CD14-positive monocyte (primary cell): Measurements from ENCODE around the gene ATP6V0A1. TPM values are rescaled to one million over a fixed set of nuclear protein-coding genes. Genes with fewer than 3 reads are reported as not detected.

Experiments used
- DNase-seq, 3 donors: peaks; one replicate each; pipeline ENCODE4 v3.0.0-alpha.2; 2011 to 2022
- H2AFZ ChIP-seq: 2 replicates; pipeline ENCODE4 v1.6.0; 2012; ENCODE audit warnings: mild to moderate bottlenecking, low read depth, low read length, inconsistent platforms; ENCODE audit not compliant: insufficient read depth, poor library complexity, severe bottlenecking
- H3K27ac ChIP-seq, 2 donors: 1 replicate in 1 of 2; 2 replicates in 1 of 2; pipeline ENCODE4 v1.5.1; 2012 to 2013; ENCODE audit warnings: low read length in 2 of 2, control low read depth in 1 of 2, inconsistent platforms in 1 of 2, low read depth in 1 of 2, mild to moderate bottlenecking in 1 of 2
- H3K27me3 ChIP-seq, 2 donors: one replicate each; pipeline versions ENCODE4 v1.6.0 to v1.6.1; 2011 to 2013; ENCODE audit warnings: low read length in 2 of 2; ENCODE audit not compliant: control insufficient read depth in 2 of 2, insufficient read depth in 2 of 2
- H3K36me3 ChIP-seq, 2 donors: replicated peaks in 1 of 2; 1 replicate in 1 of 2; 2 replicates in 1 of 2; pipeline versions ENCODE4 v1.5.1 to v1.6.1; 2012 to 2013; ENCODE audit warnings: low read length in 2 of 2, control low read depth in 1 of 2, inconsistent platforms in 1 of 2, mild to moderate bottlenecking in 1 of 2; ENCODE audit not compliant: insufficient read depth in 2 of 2, control insufficient read depth in 1 of 2
- H3K4me1 ChIP-seq, 2 donors: 1 replicate in 1 of 2; 2 replicates in 1 of 2; pipeline versions ENCODE4 v1.5.1 to v1.6.1; 2012 to 2013; ENCODE audit warnings: low read length in 2 of 2, control low read depth in 1 of 2, inconsistent platforms in 1 of 2, mild to moderate bottlenecking in 1 of 2, moderate library complexity in 1 of 2; ENCODE audit not compliant: insufficient read depth in 2 of 2, control insufficient read depth in 1 of 2
- H3K4me2 ChIP-seq: replicated peaks from 2 replicates; pipeline ENCODE3; 2012; ENCODE audit warnings: low read length, moderate library complexity, mild to moderate bottlenecking; ENCODE audit not compliant: poor library complexity, severe bottlenecking; ENCODE audit errors: extremely low read depth
- H3K4me3 ChIP-seq, 3 experiments: fragments of 200-600 bp in 1 of 3; sonication (generic) in 1 of 3; replicated peaks in 1 of 3; 1 replicate in 2 of 3; 2 replicates in 1 of 3; pipeline ENCODE4 v1.5.1; 2011 to 2013; ENCODE audit warnings: low read length in 3 of 3, mild to moderate bottlenecking in 3 of 3, control low read depth in 2 of 3, low read depth in 2 of 3, inconsistent platforms in 1 of 3, moderate library complexity in 1 of 3
- H3K79me2 ChIP-seq: 2 replicates; pipeline ENCODE4 v1.6.0; 2012; ENCODE audit warnings: mild to moderate bottlenecking, control low read depth, inconsistent platforms, low read length, moderate library complexity; ENCODE audit not compliant: insufficient read depth
- H3K9ac ChIP-seq: 2 replicates; pipeline ENCODE4 v1.6.0; 2017; ENCODE audit warnings: low read length, mild to moderate bottlenecking; ENCODE audit not compliant: insufficient read depth, poor library complexity, severe bottlenecking
- H3K9me3 ChIP-seq, 2 donors: replicated peaks in 1 of 2; 1 replicate in 1 of 2; 2 replicates in 1 of 2; pipeline versions ENCODE4 v1.5.1 to v1.6.1; 2012 to 2013; ENCODE audit warnings: low read length in 2 of 2, control low read depth in 1 of 2; ENCODE audit not compliant: control insufficient read depth in 1 of 2, insufficient read depth in 1 of 2
- H4K20me1 ChIP-seq: 2 replicates; pipeline ENCODE4 v1.6.0; 2012; ENCODE audit warnings: mild to moderate bottlenecking, low read length, control low read depth, moderate library complexity; ENCODE audit not compliant: insufficient read depth
- H3K27ac Mint-ChIP-seq, 7 donors: one replicate each; pipeline ENCODE4 v1.8.0; 2020; ENCODE audit warnings: mild to moderate bottlenecking in 7 of 7, mixed read lengths in 7 of 7, moderate library complexity in 6 of 7, inconsistent platforms in 2 of 7
- H3K27me3 Mint-ChIP-seq, 3 donors: one replicate each; pipeline ENCODE4 v1.8.0; 2021 to 2022; ENCODE audit warnings: low read depth in 3 of 3, mild to moderate bottlenecking in 3 of 3, mixed read lengths in 3 of 3, moderate library complexity in 3 of 3, inconsistent platforms in 1 of 3
- H3K36me3 Mint-ChIP-seq, 2 donors: one replicate each; pipeline ENCODE4 v1.8.0; 2020; ENCODE audit warnings: mixed read lengths in 2 of 2, inconsistent platforms in 1 of 2, mild to moderate bottlenecking in 1 of 2
- H3K4me1 Mint-ChIP-seq: one replicate; pipeline ENCODE4 v1.8.0; 2020; ENCODE audit warnings: mild to moderate bottlenecking, mixed read lengths
- H3K4me3 Mint-ChIP-seq, 2 donors: one replicate each; pipeline ENCODE4 v1.8.0; 2020; ENCODE audit warnings: mild to moderate bottlenecking in 2 of 2, mixed read lengths in 2 of 2, moderate library complexity in 1 of 2
- H3K9me3 Mint-ChIP-seq, 7 donors: one replicate each; pipeline ENCODE4 v1.8.0; 2020 to 2022; ENCODE audit warnings: mixed read lengths in 7 of 7, mild to moderate bottlenecking in 6 of 7, moderate library complexity in 6 of 7, inconsistent platforms in 2 of 7
- WGBS: methylation state at CpG from one replicate; pipeline ENCODE4 v1.1.5; 2013; ENCODE audit warnings: missing lambda C conversion rate; ENCODE audit not compliant: insufficient coverage; 5-methylcytosine and 5-hydroxymethylcytosine counted together
- intact Hi-C, 2 donors: fragments of 100-400 bp; cut with micrococcal nuclease; formaldehyde crosslinking; loops; one replicate each; pipeline versions ENCODE4 v1.15.0 to v1.15.1; 2023
- polyA plus RNA-seq, 3 donors: library from polyadenylated mRNA; depleted of rRNA in 1 of 3; unstranded in 2 of 3; stranded (reverse) in 1 of 3; fragments of 300-500 nt in 2 of 3; fragments of >200 nt in 1 of 3; fragmentation: Illumina TruSeq in 2 of 3; gene quantifications; 1 replicate in 2 of 3; 2 replicates in 1 of 3; pipeline ENCODE4 v1.2.3, GENCODE V29; 2012 to 2021
- TF ChIP-seq, protein P1 (sequence below): fragments of 200-600 bp; IDR thresholded peaks from one replicate; pipeline ENCODE4 v1.8.0; 2022; ENCODE audit warnings: antibody characterized with exemption, mild to moderate bottlenecking

Gene ATP6V0A1
- polyA plus RNA-seq, 3 donors = 36.1 to 126 (median 55.1) TPM

DNA sequence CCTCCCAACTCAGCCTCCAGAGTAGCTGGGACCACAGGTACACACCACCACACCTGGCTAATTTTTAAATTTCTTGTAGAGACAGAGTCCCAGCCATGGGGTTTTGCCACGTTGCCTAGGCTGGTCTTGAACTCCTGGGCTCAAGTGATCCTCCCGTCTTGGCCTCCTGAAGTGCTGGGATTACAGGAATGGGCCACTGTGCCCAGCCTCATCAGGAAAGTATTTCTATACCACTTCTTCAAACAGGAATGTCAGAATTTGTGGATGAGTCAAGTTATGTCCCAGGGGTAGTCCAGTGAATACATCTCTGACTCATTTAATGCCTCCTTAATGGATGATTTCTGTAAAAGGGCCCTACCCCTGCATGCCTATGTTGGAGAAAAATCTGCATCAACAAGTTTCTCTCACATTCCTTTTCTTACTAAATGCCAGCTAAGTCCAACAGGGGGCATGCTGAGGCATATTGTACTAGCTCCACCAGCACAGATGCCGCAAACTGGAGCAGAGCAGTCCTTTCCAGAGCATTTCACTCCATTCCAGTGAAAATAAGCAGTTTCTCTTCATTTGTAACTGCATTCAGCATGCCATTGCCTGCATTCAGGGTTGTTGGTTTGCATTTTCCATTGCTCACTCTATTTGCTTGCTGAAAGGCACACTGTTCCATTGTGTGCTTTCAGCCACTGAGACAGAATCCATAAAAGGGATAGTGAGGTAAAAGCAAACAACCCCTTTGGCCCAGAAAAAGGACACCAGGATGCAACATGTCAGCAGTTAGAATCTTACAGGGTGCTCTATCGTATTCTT is 30.3 kb upstream of the ATP6V0A1 start:
- Mint-ChIP-seq H3K4me3 (no peak overlapping the region), H3K9me3 (peaks cover 0 to 7% (median 0%) of the 10 kb centered on the region in 7 donors), H3K27me3 (peaks cover 30 to 52% (median 33%) of the 10 kb centered on the region in 3 donors), H3K27ac (no peak overlapping the region), H3K4me1 (peaks cover 8% of the 10 kb centered on the region), H3K36me3 (peaks cover 0 to under 1% of the 10 kb centered on the region in 2 donors)
- TF ChIP-seq, protein P1, sequence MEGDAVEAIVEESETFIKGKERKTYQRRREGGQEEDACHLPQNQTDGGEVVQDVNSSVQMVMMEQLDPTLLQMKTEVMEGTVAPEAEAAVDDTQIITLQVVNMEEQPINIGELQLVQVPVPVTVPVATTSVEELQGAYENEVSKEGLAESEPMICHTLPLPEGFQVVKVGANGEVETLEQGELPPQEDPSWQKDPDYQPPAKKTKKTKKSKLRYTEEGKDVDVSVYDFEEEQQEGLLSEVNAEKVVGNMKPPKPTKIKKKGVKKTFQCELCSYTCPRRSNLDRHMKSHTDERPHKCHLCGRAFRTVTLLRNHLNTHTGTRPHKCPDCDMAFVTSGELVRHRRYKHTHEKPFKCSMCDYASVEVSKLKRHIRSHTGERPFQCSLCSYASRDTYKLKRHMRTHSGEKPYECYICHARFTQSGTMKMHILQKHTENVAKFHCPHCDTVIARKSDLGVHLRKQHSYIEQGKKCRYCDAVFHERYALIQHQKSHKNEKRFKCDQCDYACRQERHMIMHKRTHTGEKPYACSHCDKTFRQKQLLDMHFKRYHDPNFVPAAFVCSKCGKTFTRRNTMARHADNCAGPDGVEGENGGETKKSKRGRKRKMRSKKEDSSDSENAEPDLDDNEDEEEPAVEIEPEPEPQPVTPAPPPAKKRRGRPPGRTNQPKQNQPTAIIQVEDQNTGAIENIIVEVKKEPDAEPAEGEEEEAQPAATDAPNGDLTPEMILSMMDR = peak; percentile 78
- Histone ChIP-seq H3K36me3 (no peaks in the 10 kb centered on the region), H2AFZ (no peak overlapping the region), H3K4me3 (no peak overlapping the region), H3K27ac (no peak overlapping the region), H3K79me2 (no peaks in the 10 kb centered on the region), H3K27me3 (peaks cover 7 to 22% of the 10 kb centered on the region in 2 donors), H3K4me1 (peaks cover 5 to 10% of the 10 kb centered on the region in 2 donors), H4K20me1 (no peaks in the 10 kb centered on the region), H3K4me2 (no peak overlapping the region), H3K9me3 (no peaks in the 10 kb centered on the region), H3K9ac (no peak overlapping the region)
- peak; percentile 34 to 52 (median 46) for DNase-seq
- intact Hi-C loops = loop anchor here (5.0 to 10.0 kb wide), 3 partner anchors 34 to 89 kb away; no protein-coding TSS in a partner anchor
- WGBS = 20% methylated on average over 1 of the region's 4 CpGs

DNA sequence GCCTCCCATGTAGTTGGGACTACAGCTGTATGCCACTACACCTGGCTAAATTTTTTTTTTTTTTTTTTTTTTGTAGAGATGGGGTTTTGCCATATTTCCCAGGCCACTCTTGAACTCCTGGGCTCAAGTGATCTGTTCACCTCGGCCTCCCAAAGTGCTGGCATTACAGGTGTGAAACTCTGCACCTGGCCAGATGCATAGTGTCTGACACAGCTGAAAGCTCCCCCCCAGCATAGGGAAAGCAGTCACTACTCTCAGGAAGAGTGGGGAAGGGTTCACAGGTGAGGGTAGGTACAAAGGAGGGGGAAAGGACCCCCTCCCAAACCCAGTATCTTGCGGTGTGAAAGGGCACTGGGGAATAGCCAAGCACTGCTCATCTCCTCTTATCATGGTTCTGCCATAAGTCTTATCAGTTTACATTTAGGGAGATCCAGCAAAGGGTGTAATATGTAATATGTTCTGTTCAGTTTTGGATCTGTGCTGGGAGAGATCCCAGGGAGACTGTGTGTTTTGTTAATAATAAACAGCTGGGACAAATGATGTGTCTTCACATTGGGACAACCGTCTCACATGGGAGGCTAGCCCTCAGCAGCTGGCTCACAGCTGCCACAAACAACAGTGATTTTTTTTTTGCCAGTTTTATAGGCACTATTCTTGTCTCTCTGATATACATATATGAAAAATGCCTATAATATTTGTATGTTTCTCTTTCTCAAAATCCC is 28.8 kb upstream of the ATP6V0A1 start:
- Histone ChIP-seq H3K27me3 (peaks cover 0 to 6% of the 10 kb centered on the region in 2 donors), H3K27ac (no peak overlapping the region), H3K4me2 (no peak overlapping the region), H3K9me3 (no peaks in the 10 kb centered on the region), H2AFZ (no peak overlapping the region), H3K9ac (no peak overlapping the region), H3K4me1 (peaks cover 4 to 6% of the 10 kb centered on the region in 2 donors), H3K4me3 (no peak overlapping the region), H3K79me2 (no peaks in the 10 kb centered on the region), H4K20me1 (no peaks in the 10 kb centered on the region), H3K36me3 (no peaks in the 10 kb centered on the region)
- TF ChIP-seq, protein P1 = no peak
- DNase-seq = no peak
- intact Hi-C loops = loop anchor here (5.0 to 10.0 kb wide), 3 partner anchors 32 to 87 kb away; no protein-coding TSS in a partner anchor
- H3K4me1 Mint-ChIP-seq = peaks cover 7% of the 10 kb centered on the region
- 100% methylated on average over 1 of the region's 3 CpGs for WGBS
- peaks cover 0 to 2% (median 0%) of the 10 kb centered on the region in 7 donors for H3K9me3 Mint-ChIP-seq
- H3K36me3 Mint-ChIP-seq = no peaks in the 10 kb centered on the region
- H3K4me3 Mint-ChIP-seq = no peak overlapping the region
- peaks cover 15 to 37% (median 22%) of the 10 kb centered on the region in 3 donors for H3K27me3 Mint-ChIP-seq
- H3K27ac Mint-ChIP-seq = no peak overlapping the region
